ENCODE results near the gene METTL2A. TPM values are rescaled to one million over a fixed set of nuclear protein-coding genes. Genes with fewer than 3 reads are reported as not detected.
"Not testable (repeated sequence)": the region's sequence is repeated elsewhere in the genome, so short reads cannot be mapped to it uniquely, and the experiment has no call there.

Gene METTL2A
- polyA plus RNA-seq, 2 of the 4 experiments (the other 2 are of a cell fraction) = 23.5 to 38.2 TPM

DNA sequence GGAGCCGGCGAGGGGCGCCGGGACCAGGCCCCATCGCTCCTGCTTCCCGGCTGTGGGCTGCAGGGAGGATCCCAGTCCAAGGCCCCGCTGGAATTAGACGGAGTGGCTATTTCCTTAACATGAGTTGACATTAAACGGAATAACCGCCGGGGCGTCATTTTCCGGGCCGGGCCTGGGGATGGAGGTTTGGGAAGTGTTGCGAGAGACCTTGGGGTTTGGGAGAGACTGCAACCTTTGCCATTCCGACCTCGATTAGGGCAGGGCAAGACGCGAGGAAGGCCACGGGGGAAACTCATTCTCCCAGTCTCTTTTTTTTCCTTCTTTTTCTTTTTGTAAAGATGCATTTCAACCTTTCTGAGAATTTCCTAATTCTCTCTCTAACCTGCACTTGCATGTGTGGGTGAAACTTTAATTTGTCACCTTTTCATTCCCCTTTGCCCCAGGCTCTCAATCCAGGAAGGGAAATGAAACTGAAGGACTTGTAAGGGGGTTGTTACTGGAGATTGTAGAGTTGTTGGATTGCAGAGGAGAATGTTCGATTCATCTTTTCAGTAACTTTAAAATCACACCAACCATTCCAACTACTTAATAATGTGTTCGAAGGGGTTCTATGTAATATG lies 56.1 kb downstream of the METTL2A start:
- ATAC-seq (peak in 1 of 2 experiments; percentile 49; a peak in 3 of 6 replicates), FAIRE-seq (peak; percentile 51), DNase-seq (ENCODE audit: low read depth in 1 of 2, low spot score in 1 of 2) (peak in 1 of 2 experiments; percentile 35)
- peak overlapping the region; percentile 99 for H3K4me3 ChIP-seq
- H3K4me2 ChIP-seq = peak overlapping the region; percentile 90
- H3K27ac ChIP-seq = peak overlapping the region; percentile 97 to 99
- CTCF ChIA-PET, H3K9me3 ChIP-seq, POLR2A ChIA-PET: not testable (repeated sequence)
- WGBS (ENCODE audit: missing lambda C conversion rate) = 2% methylated on average over 15 of the region's 22 CpGs
- peaks cover 16% of the 10 kb centered on the region for H3K4me1 ChIP-seq
- TF ChIP-seq PHF8 (IDR thresholded peaks at IDR 0.05; ENCODE audit: borderline replicate concordance, low read depth) = peak; percentile 58; the same call in 1 of the 2 replicates
- peak; percentile 17; the same call in 1 of the 2 replicates for TF ChIP-seq KDM5A (IDR thresholded peaks at IDR 0.05)

- FAIRE-seq; H3K4me2 ChIP-seq; H3K9me3 ChIP-seq; DNase-seq (ENCODE audit: low read depth in 1 of 2, low spot score in 1 of 2); H3K4me3 ChIP-seq; H3K27ac ChIP-seq; POLR2A ChIA-PET; ATAC-seq: not testable (repeated sequence)
- H3K4me1 ChIP-seq = peaks cover 12% of the 10 kb centered on the region
- 77% methylated on average over 3 of the region's 3 CpGs for WGBS (ENCODE audit: missing lambda C conversion rate)
- CTCF ChIA-PET = interaction anchor here (3.1 kb wide), 1 partner anchor 61 kb away, joined by 14 read pairs; no protein-coding TSS in a partner anchor
Observed at GRCh38 chr17:62482553-62482952, 58.9 kb downstream of the METTL2A start.

GRCh38 chr17:62490990-62491389 lies 67.3 kb downstream of the METTL2A start:
- H3K4me2 ChIP-seq; H3K27ac ChIP-seq; POLR2A ChIA-PET; H3K4me3 ChIP-seq; H3K9me3 ChIP-seq; ATAC-seq; CTCF ChIA-PET; DNase-seq (ENCODE audit: low read depth in 1 of 2, low spot score in 1 of 2); H3K4me1 ChIP-seq: not testable (repeated sequence)
- 92% methylated on average over 1 of the region's 1 CpG for WGBS (ENCODE audit: missing lambda C conversion rate)
- peak; percentile 18 for FAIRE-seq

DNA sequence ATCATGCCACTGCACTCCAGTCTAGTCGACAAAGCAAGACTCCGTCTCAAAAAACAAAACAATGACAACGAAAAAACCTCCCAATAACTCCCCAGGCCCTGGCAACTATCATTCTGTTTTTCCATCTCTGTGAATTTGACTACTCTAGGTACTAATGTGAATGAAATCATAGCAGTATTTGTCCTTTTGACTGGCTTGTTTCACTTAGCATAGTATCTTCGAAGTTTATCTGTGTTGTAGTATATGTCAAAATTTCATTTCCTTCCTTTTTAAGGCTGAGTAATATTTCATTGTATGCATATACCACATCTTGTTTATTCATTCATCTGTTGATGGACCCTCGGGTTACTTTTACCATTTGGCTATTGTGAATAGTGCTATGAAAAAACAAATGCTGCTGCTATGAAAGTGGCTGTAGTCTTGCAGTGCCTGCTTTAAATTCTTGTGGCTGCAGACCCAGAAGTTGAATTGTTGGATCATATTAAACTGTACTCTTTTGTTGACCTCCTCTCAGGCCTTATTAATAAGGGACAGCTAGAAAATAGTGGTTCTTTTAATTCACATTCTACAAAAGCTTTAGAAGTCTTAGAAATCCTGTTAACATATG lies 69.5 kb downstream of the METTL2A start:
- POLR2A ChIA-PET; H3K27ac ChIP-seq; H3K4me3 ChIP-seq; H3K4me1 ChIP-seq; DNase-seq (ENCODE audit: low read depth in 1 of 2, low spot score in 1 of 2); H3K4me2 ChIP-seq; ATAC-seq; FAIRE-seq; CTCF ChIA-PET; H3K9me3 ChIP-seq: not testable (repeated sequence)
- 87% methylated on average over 5 of the region's 5 CpGs for WGBS (ENCODE audit: missing lambda C conversion rate)

GRCh38 chr17:62494073-62494472 lies 70.4 kb downstream of the METTL2A start:
- H3K9me3 ChIP-seq; ATAC-seq; H3K27ac ChIP-seq; H3K4me3 ChIP-seq; DNase-seq (ENCODE audit: low read depth in 1 of 2, low spot score in 1 of 2); H3K4me1 ChIP-seq; CTCF ChIA-PET; FAIRE-seq; POLR2A ChIA-PET; H3K4me2 ChIP-seq: not testable (repeated sequence)
- 97% methylated on average over 7 of the region's 7 CpGs for WGBS (ENCODE audit: missing lambda C conversion rate)

GRCh38 chr17:62496344-62496743 lies 72.6 kb downstream of the METTL2A start:
- FAIRE-seq; CTCF ChIA-PET; H3K9me3 ChIP-seq; POLR2A ChIA-PET; H3K4me1 ChIP-seq; ATAC-seq; H3K4me3 ChIP-seq; H3K27ac ChIP-seq; H3K4me2 ChIP-seq; DNase-seq (ENCODE audit: low read depth in 1 of 2, low spot score in 1 of 2): not testable (repeated sequence)
- WGBS (ENCODE audit: missing lambda C conversion rate) = 93% methylated on average over 4 of the region's 4 CpGs

GRCh38 chr17:62498796-62499195 lies 75.1 kb downstream of the METTL2A start:
- H3K4me1 ChIP-seq; FAIRE-seq; POLR2A ChIA-PET; H3K27ac ChIP-seq; H3K9me3 ChIP-seq; DNase-seq (ENCODE audit: low read depth in 1 of 2, low spot score in 1 of 2); CTCF ChIA-PET; H3K4me3 ChIP-seq; ATAC-seq; H3K4me2 ChIP-seq: not testable (repeated sequence)
- WGBS (ENCODE audit: missing lambda C conversion rate) = 89% methylated on average over 8 of the region's 8 CpGs

Small RNA genes lying within 50 kb of the gene (small RNA-seq; reads per million reads assigned to genes)
- gene RNU7-52P = 0 reads per million in 6 experiments

Other genes starting within 250 kb of the METTL2A start
- gene EFCAB3, start 43.3 kb upstream of the METTL2A start, polyA plus RNA-seq (2011; rRNA removed) = not detected in 2 replicates
- gene EFCAB3, start 43.3 kb upstream of the METTL2A start, polyA plus RNA-seq (2017; fragmentation: RNase III; extraction: RNeasy Plus Mini Kit Qiagen cat#74134 plus additional on column Dnase treatment) = not detected in 3 replicates
- 68.7 and 68.8 TPM in 2 replicates for gene TLK2, start 54.9 kb downstream of the METTL2A start, polyA plus RNA-seq (2011; rRNA removed)
- gene TLK2, start 54.9 kb downstream of the METTL2A start, polyA plus RNA-seq (2017; fragmentation: RNase III; extraction: RNeasy Plus Mini Kit Qiagen cat#74134 plus additional on column Dnase treatment) = 26.7 to 33.0 TPM (median 30.4 TPM) in 3 replicates
- 17.5 and 20.2 TPM in 2 replicates for gene MRC2, start 203.8 kb downstream of the METTL2A start, polyA plus RNA-seq (2011; rRNA removed)
- gene MRC2, start 203.8 kb downstream of the METTL2A start, polyA plus RNA-seq (2017; fragmentation: RNase III; extraction: RNeasy Plus Mini Kit Qiagen cat#74134 plus additional on column Dnase treatment) = 38.8 to 61.4 TPM (median 57.3 TPM) in 3 replicates